Stimulated activated CD4-positive, alpha-beta T cell treated with anti-CD3 and anti-CD28 coated beads, Interleukin-12 subunit alpha, Interleukin-12 subunit beta, amount 100 ng/mL, for 4 hours (primary cell): Measurements from ENCODE around the gene INS.

Experiments
- DNase-seq: peaks from one replicate; pipeline ENCODE4 v3.0.0-alpha.2; 2020

Gene INS

GRCh38 chr11:2143477-2143798 is 17.6 kb downstream of the INS start:
- no peak for DNase-seq

GRCh38 chr11:2142762-2143202 is 18.2 kb downstream of the INS start:
- no peak for DNase-seq

GRCh38 chr11:2142300-2142759 is 18.7 kb downstream of the INS start:
- no peak for DNase-seq

GRCh38 chr11:2140411-2141400 is 20.3 kb downstream of the INS start:
- DNase-seq: no peak

- no peak for DNase-seq
These were observed 21.2 kb downstream of the INS start for GRCh38 chr11:2139621-2140337.

GRCh38 chr11:2139123-2139521 is 21.9 kb downstream of the INS start, which contains the start of gene IGF2:
TSS of gene IGF2 (minus strand) at chr11:2139389. CDS start at chr11:2135523, 3,866 bp downstream.
- no peak for DNase-seq

- no peak for DNase-seq
These were observed 22.4 kb downstream of the INS start for GRCh38 chr11:2138431-2139122.

- DNase-seq: no peak
These were observed 23.0 kb downstream of the INS start for GRCh38 chr11:2138068-2138430.

- DNase-seq: no peak
These were observed 23.6 kb downstream of the INS start for GRCh38 chr11:2137202-2138067.

GRCh38 chr11:2136952-2137201 is 24.1 kb downstream of the INS start:
- no peak for DNase-seq

GRCh38 chr11:2136209-2136951 is 24.6 kb downstream of the INS start:
- no peak for DNase-seq

GRCh38 chr11:2135648-2136201 is 25.3 kb downstream of the INS start:
- DNase-seq: no peak

GRCh38 chr11:2135018-2135569 is 25.9 kb downstream of the INS start:
- DNase-seq: no peak

- no peak for DNase-seq
These were observed 26.7 kb downstream of the INS start for GRCh38 chr11:2134022-2135010.

- no peak for DNase-seq
These were observed 27.6 kb downstream of the INS start for GRCh38 chr11:2133241-2134021.

- no peak for DNase-seq
These were observed 28.2 kb downstream of the INS start for GRCh38 chr11:2132874-2133240.

- no peak for DNase-seq
These were observed 28.8 kb downstream of the INS start for GRCh38 chr11:2132246-2132645.

GRCh38 chr11:2131371-2132236 is 29.4 kb downstream of the INS start:
- no peak for DNase-seq
